ENCODE results near the gene MGRN1. TPM values are rescaled to one million over a fixed set of nuclear protein-coding genes. Genes with fewer than 3 reads are reported as not detected.

MGRN1 gene
- total and polyA plus RNA-seq, 2 donors (not counting 1 experiment from before 2014, with no cell fraction given): 22.7 to 89.2 TPM

DNA sequence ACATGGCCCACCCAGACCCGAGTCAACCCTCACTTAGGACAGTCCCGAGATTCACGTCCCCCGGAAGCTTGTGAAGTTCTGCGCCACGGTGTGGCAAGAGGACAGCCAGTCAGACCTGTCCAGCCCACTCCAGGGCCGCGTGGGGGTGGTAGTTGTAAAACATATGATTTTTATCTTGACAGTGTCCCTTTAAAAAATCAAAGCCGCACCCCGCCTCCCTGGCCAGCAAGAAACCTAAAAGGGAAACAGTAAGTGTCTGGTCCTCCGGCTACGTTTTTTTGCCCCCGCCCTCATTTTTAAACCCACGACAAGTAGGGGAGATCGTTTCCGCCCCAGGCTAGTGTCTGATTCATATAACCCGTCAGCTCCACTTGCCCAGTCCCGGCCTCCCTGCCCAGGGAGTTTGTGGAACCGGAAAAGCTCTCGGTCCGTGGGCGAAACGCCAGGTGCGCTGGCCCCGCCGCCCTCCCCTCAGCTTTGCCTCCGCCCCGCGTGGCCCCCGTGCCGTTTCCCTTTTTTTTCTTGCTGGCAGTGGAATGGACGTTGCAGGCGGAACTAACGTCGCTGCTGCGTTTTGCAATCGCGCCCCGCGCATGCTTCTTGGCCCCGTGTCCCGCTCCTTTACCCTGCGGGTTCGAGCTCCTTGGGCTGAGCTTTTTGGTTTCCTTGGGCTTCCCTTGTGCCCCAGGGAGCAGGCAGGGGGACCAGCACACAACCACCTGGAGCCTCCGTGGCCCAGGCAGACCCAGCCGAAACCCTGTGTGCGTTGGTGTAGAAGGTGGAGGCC, 55.4 kb downstream of the MGRN1 start:
- H3K27me3 Mint-ChIP-seq: no peaks in the 10 kb centered on the region
- Histone ChIP-seq H3K79me2 (ENCODE audit: control insufficient read depth, insufficient read depth, low read length) (peaks cover 10% of the 10 kb centered on the region), H2AFZ (ENCODE audit: insufficient read depth, low read depth, low read length, poor library complexity, severe bottlenecking) (no peak overlapping the region), H4K20me1 (ENCODE audit: control insufficient read depth, insufficient read depth, low read length, poor library complexity, severe bottlenecking) (peaks cover 25% of the 10 kb centered on the region), H3K9ac (ENCODE audit: low read length) (no peak overlapping the region), H3K4me1 (ENCODE audit: control insufficient read depth in 2 of 2, insufficient read depth in 2 of 2, low read length in 2 of 2) (no peaks in the 10 kb centered on the region), H3K27ac (ENCODE audit: low read length in 2 of 2) (peak overlapping the region in 1 of 2 donors; percentile 24), H3K36me3 (replicated peaks in 1 of 2; ENCODE audit: control extremely low read depth in 1 of 2, control insufficient read depth in 1 of 2, extremely low read depth in 1 of 2, insufficient read depth in 2 of 2, low read length in 1 of 2) (peaks cover 0 to 49% of the 10 kb centered on the region in 2 experiments), H3K4me3 (ENCODE audit: control extremely low read depth in 1 of 5, extremely low read depth in 1 of 5, insufficient read depth in 1 of 5, low read depth in 2 of 5, low read length in 4 of 5) (peak overlapping the region in 2 of 5 experiments; percentile 11 to 20), H3K27me3 (replicated peaks in 1 of 4; ENCODE audit: control extremely low read depth in 1 of 4, control insufficient read depth in 3 of 4, insufficient read depth in 4 of 4, low read length in 3 of 4) (no peaks in the 10 kb centered on the region), H3K4me2 (replicated peaks; ENCODE audit: low read depth, low read length, poor library complexity, severe bottlenecking) (no peak overlapping the region), H3K9me3 (ENCODE audit: control extremely low read depth in 1 of 3, control insufficient read depth in 2 of 3, insufficient read depth in 1 of 3, low read length in 2 of 3) (no peaks in the 10 kb centered on the region)
- intact Hi-C loops (cut with micrococcal nuclease): no loop called here
- H3K27ac Mint-ChIP-seq: peak overlapping the region; percentile 59
- POLR2A ChIA-PET: no interaction called here
- no peaks in the 10 kb centered on the region for H3K4me1 Mint-ChIP-seq
- peak; percentile 21 for ATAC-seq (ENCODE audit: low read depth)
- WGBS (ENCODE audit: insufficient coverage): 94% methylated on average over 44 of the region's 47 CpGs
- TF ChIP-seq EZH2 (IDR thresholded peaks at IDR 0.05; ENCODE audit: borderline replicate concordance, insufficient read depth, low read depth, low read length, poor library complexity, severe bottlenecking): no peak
- TF ChIP-seq, protein P1, sequence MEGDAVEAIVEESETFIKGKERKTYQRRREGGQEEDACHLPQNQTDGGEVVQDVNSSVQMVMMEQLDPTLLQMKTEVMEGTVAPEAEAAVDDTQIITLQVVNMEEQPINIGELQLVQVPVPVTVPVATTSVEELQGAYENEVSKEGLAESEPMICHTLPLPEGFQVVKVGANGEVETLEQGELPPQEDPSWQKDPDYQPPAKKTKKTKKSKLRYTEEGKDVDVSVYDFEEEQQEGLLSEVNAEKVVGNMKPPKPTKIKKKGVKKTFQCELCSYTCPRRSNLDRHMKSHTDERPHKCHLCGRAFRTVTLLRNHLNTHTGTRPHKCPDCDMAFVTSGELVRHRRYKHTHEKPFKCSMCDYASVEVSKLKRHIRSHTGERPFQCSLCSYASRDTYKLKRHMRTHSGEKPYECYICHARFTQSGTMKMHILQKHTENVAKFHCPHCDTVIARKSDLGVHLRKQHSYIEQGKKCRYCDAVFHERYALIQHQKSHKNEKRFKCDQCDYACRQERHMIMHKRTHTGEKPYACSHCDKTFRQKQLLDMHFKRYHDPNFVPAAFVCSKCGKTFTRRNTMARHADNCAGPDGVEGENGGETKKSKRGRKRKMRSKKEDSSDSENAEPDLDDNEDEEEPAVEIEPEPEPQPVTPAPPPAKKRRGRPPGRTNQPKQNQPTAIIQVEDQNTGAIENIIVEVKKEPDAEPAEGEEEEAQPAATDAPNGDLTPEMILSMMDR (IDR thresholded peaks at IDR 0.05): no peak
- no peaks in the 10 kb centered on the region for H3K9me3 Mint-ChIP-seq (ENCODE audit: insufficient read depth)
- no peak for DNase-seq
- H3K4me3 Mint-ChIP-seq: no peak overlapping the region
- CTCF ChIA-PET: no interaction called here

Data from B cell (primary cell).